ENCODE measurements around the gene LOXL3. TPM values are rescaled to one million over a fixed set of nuclear protein-coding genes. Genes with fewer than 3 reads are reported as not detected.

Gene LOXL3
- total RNA-seq, 1 experiment from 2014 or later: 0.88 TPM

DNA sequence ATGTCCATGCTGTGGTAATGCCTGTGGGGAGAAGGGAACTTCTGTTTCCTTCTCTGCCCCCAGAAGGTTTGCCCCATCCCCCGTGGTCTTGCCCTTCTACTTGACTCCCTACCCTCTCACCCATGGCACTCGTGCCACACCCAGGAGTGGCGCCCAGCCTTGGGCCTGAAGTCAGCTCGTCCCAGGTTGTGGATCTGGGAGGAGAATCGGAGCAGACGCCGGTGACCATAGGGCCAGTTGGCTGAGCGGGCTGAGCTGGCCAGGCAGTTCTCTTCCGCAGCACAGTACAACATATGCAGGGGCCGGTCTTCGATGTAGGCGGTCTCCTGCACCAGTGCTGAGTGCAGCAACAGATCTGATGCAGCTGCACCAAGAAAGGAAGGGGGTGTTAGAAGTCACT, 19.3 kb downstream of the LOXL3 start:
- DNase-seq (ENCODE audit: low spot score): no peak
- no peak for TF ChIP-seq EZH2 (IDR thresholded peaks at IDR 0.05; ENCODE audit: borderline replicate concordance, low read depth, low read length, poor library complexity, severe bottlenecking)
- Histone ChIP-seq H3K4me3 (ENCODE audit: low read depth, low read length, poor library complexity, severe bottlenecking) (no peak overlapping the region), H3K4me1 (ENCODE audit: insufficient read depth, low read length, poor library complexity, severe bottlenecking) (peaks cover 8% of the 10 kb centered on the region), H3K27me3 (replicated peaks; ENCODE audit: insufficient read depth, low read depth, low read length, poor library complexity) (peaks cover 10% of the 10 kb centered on the region), H3K36me3 (ENCODE audit: insufficient read depth, low read length, poor library complexity, severe bottlenecking) (peaks cover 5% of the 10 kb centered on the region), H3K27ac (ENCODE audit: low read depth, low read length, poor library complexity, severe bottlenecking) (no peak overlapping the region), H3K9me3 (ENCODE audit: low read depth, low read length, poor library complexity, severe bottlenecking) (no peaks in the 10 kb centered on the region)
- intact Hi-C loops (cut with micrococcal nuclease; ENCODE audit: unreplicated experiment): loop anchor here (5.0 to 10.0 kb wide), 2 partner anchors 200 to 282 kb away; no protein-coding TSS in a partner anchor
- ChIA-PET POLR2A (ENCODE audit: low non-redundant PET) (no interaction called here), CTCF (no interaction called here)
- no TSS peak for BruUV-seq (replicated peaks)

DNA sequence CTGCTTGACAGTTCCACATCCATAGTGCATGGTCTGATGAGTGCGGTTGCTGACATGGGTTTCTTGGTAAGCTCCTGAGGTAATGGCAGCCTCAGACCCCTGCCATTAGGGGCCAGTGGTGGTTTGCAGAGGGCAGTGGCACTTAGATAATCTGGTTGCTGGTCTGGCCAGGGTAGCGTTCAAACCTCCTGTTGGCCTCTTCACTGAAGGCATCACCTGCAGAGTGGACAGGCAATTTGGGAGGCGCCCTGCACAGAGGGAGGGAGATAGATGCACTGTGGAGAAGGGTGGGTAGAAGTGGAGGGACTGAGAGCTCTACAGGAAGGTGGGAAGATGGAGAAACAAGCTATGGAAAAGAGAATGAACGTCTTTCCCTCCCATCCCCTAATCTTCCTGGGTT, 20.3 kb downstream of the LOXL3 start:
- Histone ChIP-seq H3K4me3 (ENCODE audit: low read depth, low read length, poor library complexity, severe bottlenecking) (no peak overlapping the region), H3K27me3 (replicated peaks; ENCODE audit: insufficient read depth, low read depth, low read length, poor library complexity) (peaks cover 6% of the 10 kb centered on the region), H3K27ac (ENCODE audit: low read depth, low read length, poor library complexity, severe bottlenecking) (no peak overlapping the region), H3K36me3 (ENCODE audit: insufficient read depth, low read length, poor library complexity, severe bottlenecking) (peaks cover 5% of the 10 kb centered on the region), H3K9me3 (ENCODE audit: low read depth, low read length, poor library complexity, severe bottlenecking) (no peaks in the 10 kb centered on the region), H3K4me1 (ENCODE audit: insufficient read depth, low read length, poor library complexity, severe bottlenecking) (peaks cover 13% of the 10 kb centered on the region)
- CTCF ChIA-PET: no interaction called here
- POLR2A ChIA-PET (ENCODE audit: low non-redundant PET): no interaction called here
- no peak for DNase-seq (ENCODE audit: low spot score)
- intact Hi-C loops (cut with micrococcal nuclease; ENCODE audit: unreplicated experiment): loop anchor here (5.0 to 10.0 kb wide), 2 partner anchors 199 to 281 kb away; no protein-coding TSS in a partner anchor
- BruUV-seq (replicated peaks): no TSS peak
- TF ChIP-seq EZH2 (IDR thresholded peaks at IDR 0.05; ENCODE audit: borderline replicate concordance, low read depth, low read length, poor library complexity, severe bottlenecking): no peak
- TF ChIP-seq, protein P1, sequence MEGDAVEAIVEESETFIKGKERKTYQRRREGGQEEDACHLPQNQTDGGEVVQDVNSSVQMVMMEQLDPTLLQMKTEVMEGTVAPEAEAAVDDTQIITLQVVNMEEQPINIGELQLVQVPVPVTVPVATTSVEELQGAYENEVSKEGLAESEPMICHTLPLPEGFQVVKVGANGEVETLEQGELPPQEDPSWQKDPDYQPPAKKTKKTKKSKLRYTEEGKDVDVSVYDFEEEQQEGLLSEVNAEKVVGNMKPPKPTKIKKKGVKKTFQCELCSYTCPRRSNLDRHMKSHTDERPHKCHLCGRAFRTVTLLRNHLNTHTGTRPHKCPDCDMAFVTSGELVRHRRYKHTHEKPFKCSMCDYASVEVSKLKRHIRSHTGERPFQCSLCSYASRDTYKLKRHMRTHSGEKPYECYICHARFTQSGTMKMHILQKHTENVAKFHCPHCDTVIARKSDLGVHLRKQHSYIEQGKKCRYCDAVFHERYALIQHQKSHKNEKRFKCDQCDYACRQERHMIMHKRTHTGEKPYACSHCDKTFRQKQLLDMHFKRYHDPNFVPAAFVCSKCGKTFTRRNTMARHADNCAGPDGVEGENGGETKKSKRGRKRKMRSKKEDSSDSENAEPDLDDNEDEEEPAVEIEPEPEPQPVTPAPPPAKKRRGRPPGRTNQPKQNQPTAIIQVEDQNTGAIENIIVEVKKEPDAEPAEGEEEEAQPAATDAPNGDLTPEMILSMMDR (conservative IDR thresholded peaks at IDR 0.05; ENCODE audit: low read depth, low read length): no peak

DNA sequence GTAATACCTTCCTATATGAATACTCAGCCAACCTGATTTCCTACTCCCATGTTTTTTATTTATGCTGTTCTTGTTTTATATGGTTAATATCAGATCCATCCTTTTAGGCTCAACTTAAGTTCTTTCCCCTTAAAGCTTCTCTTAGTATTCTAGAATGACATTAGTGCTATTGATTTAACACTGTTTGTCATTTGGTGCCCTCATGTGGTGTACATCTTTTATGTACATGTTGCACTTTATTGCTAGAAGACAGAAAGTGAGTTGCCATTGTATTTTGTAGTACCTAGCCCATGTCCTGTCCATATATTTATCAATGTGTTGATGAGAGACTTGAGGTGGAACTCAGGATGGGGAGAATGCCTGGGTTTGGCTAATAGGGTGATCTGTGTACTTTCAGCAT, 21.5 kb downstream of the LOXL3 start:
- H3K4me3 ChIP-seq (ENCODE audit: low read depth, low read length, poor library complexity, severe bottlenecking): no peak overlapping the region
- peaks cover 16% of the 10 kb centered on the region for H3K4me1 ChIP-seq (ENCODE audit: insufficient read depth, low read length, poor library complexity, severe bottlenecking)
- H3K27ac ChIP-seq (ENCODE audit: low read depth, low read length, poor library complexity, severe bottlenecking): no peak overlapping the region
- TF ChIP-seq, protein P1 (conservative IDR thresholded peaks at IDR 0.05; ENCODE audit: low read depth, low read length): peak; percentile 56
- no peak for TF ChIP-seq EZH2 (IDR thresholded peaks at IDR 0.05; ENCODE audit: borderline replicate concordance, low read depth, low read length, poor library complexity, severe bottlenecking)
- H3K27me3 ChIP-seq (replicated peaks; ENCODE audit: insufficient read depth, low read depth, low read length, poor library complexity): no peaks in the 10 kb centered on the region
- H3K36me3 ChIP-seq (ENCODE audit: insufficient read depth, low read length, poor library complexity, severe bottlenecking): peaks cover 14% of the 10 kb centered on the region
- no TSS peak for BruUV-seq (replicated peaks)
- ChIA-PET POLR2A (ENCODE audit: low non-redundant PET) (no interaction called here), CTCF (interaction anchor here (0.6 to 1.0 kb wide), 5 partner anchors 25 to 283 kb away, joined by 3 to 7 read pairs (median 3); partner anchors contain the start of genes CCDC142, PCGF1 and TTC31)
- intact Hi-C loops (cut with micrococcal nuclease; ENCODE audit: unreplicated experiment): loop anchor here (1.0 to 10.0 kb wide), 3 partner anchors 49 to 280 kb away; partner anchors contain the start of gene TTC31
- H3K9me3 ChIP-seq (ENCODE audit: low read depth, low read length, poor library complexity, severe bottlenecking): no peaks in the 10 kb centered on the region
- peak; percentile 64 for DNase-seq (ENCODE audit: low spot score)

DNA sequence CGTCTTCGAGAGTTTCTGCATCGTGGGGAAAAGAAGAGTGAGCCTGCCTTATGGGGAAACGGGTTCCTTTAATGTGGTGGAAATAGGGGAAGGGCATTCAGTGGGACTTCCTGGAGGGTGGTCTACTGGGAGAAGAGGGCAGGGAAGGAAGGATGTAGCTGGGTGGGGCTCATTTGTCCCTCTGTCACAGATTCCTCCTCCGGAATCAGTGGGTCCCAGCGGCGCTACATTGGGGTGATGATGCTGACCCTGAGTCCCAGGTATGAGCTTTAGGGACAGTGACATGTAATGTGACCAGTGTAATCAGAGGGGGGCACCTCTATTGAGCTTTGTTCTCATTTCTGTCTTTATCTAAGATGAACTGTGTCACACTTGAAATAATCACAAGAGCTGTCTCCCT, 22.1 kb downstream of the LOXL3 start:
- Histone ChIP-seq H3K36me3 (ENCODE audit: insufficient read depth, low read length, poor library complexity, severe bottlenecking) (peaks cover 20% of the 10 kb centered on the region), H3K4me1 (ENCODE audit: insufficient read depth, low read length, poor library complexity, severe bottlenecking) (peaks cover 16% of the 10 kb centered on the region), H3K27me3 (replicated peaks; ENCODE audit: insufficient read depth, low read depth, low read length, poor library complexity) (no peaks in the 10 kb centered on the region), H3K4me3 (ENCODE audit: low read depth, low read length, poor library complexity, severe bottlenecking) (no peak overlapping the region), H3K9me3 (ENCODE audit: low read depth, low read length, poor library complexity, severe bottlenecking) (no peaks in the 10 kb centered on the region), H3K27ac (ENCODE audit: low read depth, low read length, poor library complexity, severe bottlenecking) (no peak overlapping the region)
- DNase-seq (ENCODE audit: low spot score): no peak
- intact Hi-C loops (cut with micrococcal nuclease; ENCODE audit: unreplicated experiment): loop anchor here (1.0 to 10.0 kb wide), 3 partner anchors 48 to 279 kb away; partner anchors contain the start of gene TTC31
- BruUV-seq (replicated peaks): no TSS peak
- CTCF ChIA-PET: interaction anchor here (0.6 to 1.0 kb wide), 5 partner anchors 24 to 282 kb away, joined by 3 to 7 read pairs (median 3); partner anchors contain the start of genes CCDC142, PCGF1 and TTC31
- POLR2A ChIA-PET (ENCODE audit: low non-redundant PET): no interaction called here
- TF ChIP-seq EZH2 (IDR thresholded peaks at IDR 0.05; ENCODE audit: borderline replicate concordance, low read depth, low read length, poor library complexity, severe bottlenecking): no peak
- TF ChIP-seq, protein P1 (conservative IDR thresholded peaks at IDR 0.05; ENCODE audit: low read depth, low read length): no peak
